Measurements from ENCODE around the gene CPT2. TPM values are rescaled to one million over a fixed set of nuclear protein-coding genes. Genes with fewer than 3 reads are reported as not detected.

The CPT2 gene
- total and polyA plus RNA-seq, 2 of the 13 experiments (the other 11 are each of a cell fraction or from before 2014, with no cell fraction given) = 12.6 to 14.6 TPM

- TF ChIP-seq POLR2G (IDR thresholded peaks at IDR 0.05; ENCODE audit: low read depth, low read length) (peak; percentile 88), ZNF563 (CRISPR knock-in tag; IDR thresholded peaks at IDR 0.05) (peak; percentile 81; the same call in 1 of the 2 replicates), ZNF549 (CRISPR knock-in tag; IDR thresholded peaks at IDR 0.05) (no peak), REST (IDR thresholded peaks at IDR 0.05; ENCODE audit: borderline replicate concordance in 1 of 2, low read depth in 1 of 2, low read length in 2 of 2) (peak in 1 of 2 experiments; percentile 51; a peak in 1 of 4 replicates), SIN3B (IDR thresholded peaks at IDR 0.05; ENCODE audit: low read length) (peak; percentile 93), ISX (CRISPR knock-in tag; conservative IDR thresholded peaks at IDR 0.05) (no peak), ARID2 (CRISPR knock-in tag; IDR thresholded peaks at IDR 0.05; ENCODE audit: borderline replicate concordance) (no peak), ETS1 (CRISPR knock-in tag; IDR thresholded peaks at IDR 0.05) (peak; percentile 76; the same call in 1 of the 2 replicates), KLF9 (CRISPR knock-in tag; IDR thresholded peaks at IDR 0.05; ENCODE audit: low read depth) (no peak), CSRNP2 (CRISPR knock-in tag; conservative IDR thresholded peaks at IDR 0.05; ENCODE audit: low read depth) (no peak), ZMAT5 (CRISPR knock-in tag; IDR thresholded peaks at IDR 0.05; ENCODE audit: borderline replicate concordance, low read depth) (no peak), ZNF530 (CRISPR knock-in tag; IDR thresholded peaks at IDR 0.05; ENCODE audit: low read depth) (0 out of 2 replicates have a peak, but pooled peaks have one; percentile 26), MIER2 (CRISPR knock-in tag; IDR thresholded peaks at IDR 0.05) (peak; percentile 17; the same call in 1 of the 2 replicates), NR2C2 (CRISPR knock-in tag; IDR thresholded peaks at IDR 0.05; ENCODE audit: borderline replicate concordance) (peak; percentile 97), ZFP36 (IDR thresholded peaks at IDR 0.05; ENCODE audit: borderline replicate concordance, low read depth, low read length, partially characterized antibody) (no peak), JUND (CRISPR knock-in tag; IDR thresholded peaks at IDR 0.05) (peak; percentile 79), ZNF562 (CRISPR knock-in tag; IDR thresholded peaks at IDR 0.05; ENCODE audit: borderline replicate concordance) (no peak)
- TF ChIP-seq, protein P1, sequence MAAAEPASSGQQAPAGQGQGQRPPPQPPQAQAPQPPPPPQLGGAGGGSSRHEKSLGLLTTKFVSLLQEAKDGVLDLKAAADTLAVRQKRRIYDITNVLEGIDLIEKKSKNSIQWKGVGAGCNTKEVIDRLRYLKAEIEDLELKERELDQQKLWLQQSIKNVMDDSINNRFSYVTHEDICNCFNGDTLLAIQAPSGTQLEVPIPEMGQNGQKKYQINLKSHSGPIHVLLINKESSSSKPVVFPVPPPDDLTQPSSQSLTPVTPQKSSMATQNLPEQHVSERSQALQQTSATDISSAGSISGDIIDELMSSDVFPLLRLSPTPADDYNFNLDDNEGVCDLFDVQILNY (CRISPR knock-in tag; conservative IDR thresholded peaks at IDR 0.05) = 0 out of 2 replicates have a peak, but pooled peaks have one; percentile 18
- TF ChIP-seq, protein P2, sequence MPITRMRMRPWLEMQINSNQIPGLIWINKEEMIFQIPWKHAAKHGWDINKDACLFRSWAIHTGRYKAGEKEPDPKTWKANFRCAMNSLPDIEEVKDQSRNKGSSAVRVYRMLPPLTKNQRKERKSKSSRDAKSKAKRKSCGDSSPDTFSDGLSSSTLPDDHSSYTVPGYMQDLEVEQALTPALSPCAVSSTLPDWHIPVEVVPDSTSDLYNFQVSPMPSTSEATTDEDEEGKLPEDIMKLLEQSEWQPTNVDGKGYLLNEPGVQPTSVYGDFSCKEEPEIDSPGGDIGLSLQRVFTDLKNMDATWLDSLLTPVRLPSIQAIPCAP (CRISPR knock-in tag; IDR thresholded peaks at IDR 0.05; ENCODE audit: low read depth) = 0 out of 2 replicates have a peak, but pooled peaks have one; percentile 24
Observed at GRCh38 chr1:53238197-53239155, 41.9 kb downstream of the CPT2 start, which contains the start of gene MAGOH (continued).
